ENCODE measurements around the gene ARHGEF28.

Gene ARHGEF28

DNA sequence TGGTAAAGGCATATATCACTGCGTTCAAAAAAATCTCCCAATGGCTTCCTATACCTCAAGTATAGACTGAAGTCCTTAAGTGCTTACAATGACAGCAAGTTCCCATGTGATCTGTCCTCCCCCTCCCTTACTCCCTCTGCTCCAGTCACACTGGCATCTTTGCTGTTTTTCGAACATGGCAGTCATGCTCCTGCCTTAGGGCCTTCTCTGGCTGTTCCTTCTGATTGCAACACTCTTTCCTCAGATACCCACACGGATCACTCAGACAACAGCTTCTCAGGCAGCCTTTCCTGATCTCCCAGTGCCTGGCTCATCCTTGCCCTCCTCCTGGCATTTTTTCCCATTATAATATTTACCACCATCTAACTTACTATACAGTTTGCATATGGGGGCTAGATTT, 232.8 kb downstream of the ARHGEF28 start:
- Histone ChIP-seq H3K9ac (ENCODE audit: low read depth, low read length) (no peak overlapping the region), H3K27ac (ENCODE audit: low read length) (no peak overlapping the region), H3K27me3 (ENCODE audit: insufficient read depth, low read length) (no peaks in the 10 kb centered on the region), H3K9me3 (ENCODE audit: insufficient read depth, low read depth, low read length) (no peaks in the 10 kb centered on the region), H3K4me3 (ENCODE audit: low read length) (no peak overlapping the region), H3K4me1 (ENCODE audit: insufficient read depth, low read length) (no peaks in the 10 kb centered on the region), H3K36me3 (ENCODE audit: insufficient read depth, low read depth, low read length) (no peaks in the 10 kb centered on the region)

DNA sequence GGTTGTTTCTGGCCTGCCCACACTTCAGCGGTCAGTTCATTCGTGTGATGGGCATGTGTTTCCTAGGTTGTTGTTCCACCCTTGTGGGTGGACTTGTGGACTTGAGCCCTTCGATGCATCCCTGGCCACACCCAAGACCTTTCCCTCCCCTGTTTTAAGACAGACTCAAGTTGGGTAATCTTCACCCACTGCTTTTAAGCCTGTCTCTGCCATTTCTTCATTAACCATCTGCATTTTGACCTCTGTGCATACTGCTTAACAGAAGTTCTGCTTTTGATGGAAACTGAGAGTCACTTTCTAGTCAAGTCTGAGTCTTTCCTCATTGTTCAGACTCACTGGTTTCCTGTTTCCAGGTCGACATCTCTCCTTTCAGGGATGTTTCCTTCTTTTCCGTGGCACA, 233.7 kb downstream of the ARHGEF28 start:
- no peak overlapping the region for H3K4me3 ChIP-seq (ENCODE audit: low read length)
- no peak overlapping the region for H3K27ac ChIP-seq (ENCODE audit: low read length)
- no peaks in the 10 kb centered on the region for H3K4me1 ChIP-seq (ENCODE audit: insufficient read depth, low read length)

DNA sequence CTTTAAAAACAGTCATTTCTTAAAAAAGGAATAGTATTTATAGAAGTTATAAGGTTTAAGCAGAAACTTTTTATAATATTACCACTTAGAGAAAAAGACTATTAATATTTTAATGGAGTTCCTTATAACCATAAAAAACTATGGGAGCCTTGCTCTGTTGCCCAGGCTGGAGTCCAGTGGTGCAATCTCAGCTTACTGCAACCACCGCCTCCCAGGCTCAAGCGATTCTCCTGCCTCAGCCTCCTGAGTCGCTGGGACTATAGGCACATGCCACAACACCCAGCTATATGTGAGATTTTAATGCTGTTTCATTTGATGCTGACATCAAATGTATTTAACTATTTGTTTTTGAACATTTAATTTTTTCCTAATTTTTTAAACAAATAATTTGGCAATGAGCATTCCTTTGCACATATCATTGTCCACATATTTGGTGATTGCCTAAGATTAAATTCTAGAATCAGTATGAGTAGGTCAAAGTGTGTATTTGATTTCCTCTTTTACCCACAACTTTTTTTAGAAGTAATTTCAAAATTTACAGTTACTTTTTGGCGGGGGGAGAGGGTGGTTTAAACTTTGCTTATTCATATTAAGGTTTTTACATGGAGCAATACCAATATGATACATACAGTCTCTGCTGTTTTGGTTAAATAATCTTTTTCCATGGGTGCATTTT, 235.5 kb downstream of the ARHGEF28 start:
- Histone ChIP-seq H3K9ac (ENCODE audit: low read depth, low read length) (no peak overlapping the region), H3K9me3 (ENCODE audit: insufficient read depth, low read depth, low read length) (no peaks in the 10 kb centered on the region), H3K36me3 (ENCODE audit: insufficient read depth, low read depth, low read length) (no peaks in the 10 kb centered on the region), H3K4me3 (ENCODE audit: low read length) (no peak overlapping the region), H3K27ac (ENCODE audit: low read length) (no peak overlapping the region), H3K4me1 (ENCODE audit: insufficient read depth, low read length) (no peaks in the 10 kb centered on the region), H3K27me3 (ENCODE audit: insufficient read depth, low read length) (no peaks in the 10 kb centered on the region)

More for the DNA sequence above, 233.7 kb downstream of the ARHGEF28 start:
- Histone ChIP-seq H3K9me3 (ENCODE audit: insufficient read depth, low read depth, low read length) (no peaks in the 10 kb centered on the region), H3K36me3 (ENCODE audit: insufficient read depth, low read depth, low read length) (no peaks in the 10 kb centered on the region), H3K9ac (ENCODE audit: low read depth, low read length) (no peak overlapping the region), H3K27me3 (ENCODE audit: insufficient read depth, low read length) (no peaks in the 10 kb centered on the region)

- no peak overlapping the region for H3K27ac ChIP-seq (ENCODE audit: low read length)
- no peaks in the 10 kb centered on the region for H3K4me1 ChIP-seq (ENCODE audit: insufficient read depth, low read length)
- H3K36me3 ChIP-seq (ENCODE audit: insufficient read depth, low read depth, low read length), result no peaks in the 10 kb centered on the region
- no peaks in the 10 kb centered on the region for H3K9me3 ChIP-seq (ENCODE audit: insufficient read depth, low read depth, low read length)
- no peak overlapping the region for H3K4me3 ChIP-seq (ENCODE audit: low read length)
- H3K9ac ChIP-seq (ENCODE audit: low read depth, low read length), result no peak overlapping the region
- H3K27me3 ChIP-seq (ENCODE audit: insufficient read depth, low read length), result no peaks in the 10 kb centered on the region
These were observed 236.8 kb downstream of the ARHGEF28 start for GRCh38 chr5:73862796-73863195.

DNA sequence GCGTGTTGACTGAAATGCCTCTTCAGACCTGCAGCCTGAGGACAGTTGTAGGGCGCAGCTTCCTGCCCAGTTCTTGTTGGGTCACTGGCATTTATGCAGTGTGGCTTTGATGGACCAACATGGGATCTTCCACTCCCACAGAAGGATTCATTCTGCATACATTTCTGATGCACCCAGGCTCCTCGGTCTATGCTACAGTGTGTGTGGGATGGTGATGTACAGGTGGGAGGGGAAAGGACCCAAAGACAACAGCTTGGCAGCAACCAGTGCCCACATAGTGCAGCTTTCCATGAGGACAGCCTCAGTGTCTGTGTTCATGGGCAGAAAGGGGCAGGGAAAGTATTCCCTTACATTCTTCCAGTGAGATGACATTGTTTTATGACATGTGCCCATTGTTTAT, 237.9 kb downstream of the ARHGEF28 start:
- Histone ChIP-seq H3K4me3 (ENCODE audit: low read length) (no peak overlapping the region), H3K27me3 (ENCODE audit: insufficient read depth, low read length) (no peaks in the 10 kb centered on the region), H3K4me1 (ENCODE audit: insufficient read depth, low read length) (no peaks in the 10 kb centered on the region), H3K9me3 (ENCODE audit: insufficient read depth, low read depth, low read length) (no peaks in the 10 kb centered on the region), H3K9ac (ENCODE audit: low read depth, low read length) (no peak overlapping the region), H3K27ac (ENCODE audit: low read length) (no peak overlapping the region), H3K36me3 (ENCODE audit: insufficient read depth, low read depth, low read length) (no peaks in the 10 kb centered on the region)

- H3K36me3 ChIP-seq (ENCODE audit: insufficient read depth, low read depth, low read length), result no peaks in the 10 kb centered on the region
- H3K4me1 ChIP-seq (ENCODE audit: insufficient read depth, low read length), result no peaks in the 10 kb centered on the region
- H3K9me3 ChIP-seq (ENCODE audit: insufficient read depth, low read depth, low read length), result no peaks in the 10 kb centered on the region
- no peak overlapping the region for H3K27ac ChIP-seq (ENCODE audit: low read length)
- no peak overlapping the region for H3K9ac ChIP-seq (ENCODE audit: low read depth, low read length)
- H3K4me3 ChIP-seq (ENCODE audit: low read length), result no peak overlapping the region
- H3K27me3 ChIP-seq (ENCODE audit: insufficient read depth, low read length), result no peaks in the 10 kb centered on the region
These were observed 239.3 kb downstream of the ARHGEF28 start for GRCh38 chr5:73865315-73865714.

DNA sequence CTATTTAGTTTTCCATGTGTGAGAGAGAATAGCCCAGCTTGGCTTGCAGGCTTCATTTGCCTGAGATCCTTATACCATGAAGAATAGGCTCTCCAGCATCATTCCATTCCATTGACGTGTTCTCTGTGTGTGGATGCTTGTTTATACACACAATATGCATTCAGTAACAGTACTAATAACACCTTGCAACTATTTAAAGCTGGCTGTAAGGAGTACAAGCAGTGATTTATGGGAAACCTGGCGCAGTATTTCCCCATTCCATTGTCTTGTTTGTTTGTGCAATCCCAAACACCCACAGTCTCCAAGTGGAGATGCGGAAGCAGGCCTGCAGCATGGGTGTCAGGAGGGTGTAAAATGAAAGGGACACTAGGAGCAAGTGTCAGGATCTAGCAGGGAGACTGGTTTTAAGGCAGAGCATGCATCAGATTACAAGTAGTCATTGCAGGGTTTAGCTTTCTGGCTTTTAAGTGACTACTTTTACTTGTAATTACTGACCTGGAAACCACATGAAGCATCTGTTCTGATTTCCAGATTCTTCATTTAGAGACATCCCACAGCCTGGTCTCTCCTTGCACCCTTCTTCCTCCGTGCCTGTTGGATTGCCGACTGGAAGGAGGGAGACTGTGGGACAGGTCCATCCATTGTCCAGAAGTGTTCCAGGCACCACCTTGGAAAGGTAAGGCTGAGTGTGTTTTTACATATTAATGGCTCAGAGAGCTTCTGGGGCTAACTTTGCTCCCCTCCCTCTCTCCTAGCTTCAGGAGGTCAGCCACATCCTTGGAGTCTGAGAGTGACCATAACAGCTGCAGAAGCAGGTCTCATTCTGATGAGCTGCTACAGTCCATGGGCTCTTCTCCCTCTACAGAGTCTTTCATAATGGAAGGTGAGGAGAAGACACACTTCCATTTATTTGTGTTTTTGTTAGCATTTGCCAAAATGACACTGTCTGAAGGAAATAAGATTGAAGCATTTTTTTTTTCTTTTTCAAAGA, 241.6 kb downstream of the ARHGEF28 start:
- no peaks in the 10 kb centered on the region for H3K36me3 ChIP-seq (ENCODE audit: insufficient read depth, low read depth, low read length)
- H3K9me3 ChIP-seq (ENCODE audit: insufficient read depth, low read depth, low read length), result no peaks in the 10 kb centered on the region
- no peaks in the 10 kb centered on the region for H3K4me1 ChIP-seq (ENCODE audit: insufficient read depth, low read length)
- no peak overlapping the region for H3K4me3 ChIP-seq (ENCODE audit: low read length)
- H3K27me3 ChIP-seq (ENCODE audit: insufficient read depth, low read length), result no peaks in the 10 kb centered on the region
- no peak overlapping the region for H3K27ac ChIP-seq (ENCODE audit: low read length)
- H3K9ac ChIP-seq (ENCODE audit: low read depth, low read length), result no peak overlapping the region

DNA sequence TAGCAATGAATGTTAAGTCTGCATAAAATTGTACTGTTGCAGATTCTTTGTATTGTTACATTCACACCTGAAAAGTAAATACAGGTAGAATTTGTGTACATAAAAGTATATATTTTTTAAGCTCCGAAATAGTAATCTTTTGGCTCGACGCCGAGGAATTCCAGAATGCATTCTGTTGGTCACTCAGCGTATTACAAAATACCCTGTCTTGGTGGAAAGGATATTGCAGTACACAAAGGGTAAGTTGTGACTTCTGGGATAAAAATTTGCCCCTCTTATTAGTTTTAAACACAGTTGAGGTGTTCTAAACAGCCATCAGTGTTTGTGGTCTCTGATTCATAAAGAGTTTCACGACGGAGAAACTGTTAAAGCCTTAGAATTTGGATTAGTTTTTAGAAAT, 257.6 kb downstream of the ARHGEF28 start:
- H3K4me1 ChIP-seq (ENCODE audit: insufficient read depth, low read length), result no peaks in the 10 kb centered on the region

GRCh38 chr5:73887688-73888087, 261.7 kb downstream of the ARHGEF28 start:
- no peaks in the 10 kb centered on the region for H3K4me1 ChIP-seq (ENCODE audit: insufficient read depth, low read length)
- no peaks in the 10 kb centered on the region for H3K36me3 ChIP-seq (ENCODE audit: insufficient read depth, low read depth, low read length)
- H3K4me3 ChIP-seq (ENCODE audit: low read length), result no peak overlapping the region
- no peaks in the 10 kb centered on the region for H3K9me3 ChIP-seq (ENCODE audit: insufficient read depth, low read depth, low read length)
- no peaks in the 10 kb centered on the region for H3K27me3 ChIP-seq (ENCODE audit: insufficient read depth, low read length)
- no peak overlapping the region for H3K9ac ChIP-seq (ENCODE audit: low read depth, low read length)
- H3K27ac ChIP-seq (ENCODE audit: low read length), result no peak overlapping the region

More for the DNA sequence above, 257.6 kb downstream of the ARHGEF28 start:
- no peaks in the 10 kb centered on the region for H3K27me3 ChIP-seq (ENCODE audit: insufficient read depth, low read length)
- H3K36me3 ChIP-seq (ENCODE audit: insufficient read depth, low read depth, low read length), result no peaks in the 10 kb centered on the region
- H3K4me3 ChIP-seq (ENCODE audit: low read length), result no peak overlapping the region
- peaks cover 5% of the 10 kb centered on the region; the same call in 1 of the 2 replicates for H3K9me3 ChIP-seq (ENCODE audit: insufficient read depth, low read depth, low read length)
- no peak overlapping the region for H3K27ac ChIP-seq (ENCODE audit: low read length)
- no peak overlapping the region for H3K9ac ChIP-seq (ENCODE audit: low read depth, low read length)

- H3K27ac ChIP-seq (ENCODE audit: low read length), result no peak overlapping the region
- no peaks in the 10 kb centered on the region for H3K4me1 ChIP-seq (ENCODE audit: insufficient read depth, low read length)
- no peak overlapping the region for H3K4me3 ChIP-seq (ENCODE audit: low read length)
- H3K9ac ChIP-seq (ENCODE audit: low read depth, low read length), result no peak overlapping the region
- no peaks in the 10 kb centered on the region for H3K9me3 ChIP-seq (ENCODE audit: insufficient read depth, low read depth, low read length)
- no peaks in the 10 kb centered on the region for H3K36me3 ChIP-seq (ENCODE audit: insufficient read depth, low read depth, low read length)
- no peaks in the 10 kb centered on the region for H3K27me3 ChIP-seq (ENCODE audit: insufficient read depth, low read length)
These were observed 264.6 kb downstream of the ARHGEF28 start for GRCh38 chr5:73890569-73890968.

DNA sequence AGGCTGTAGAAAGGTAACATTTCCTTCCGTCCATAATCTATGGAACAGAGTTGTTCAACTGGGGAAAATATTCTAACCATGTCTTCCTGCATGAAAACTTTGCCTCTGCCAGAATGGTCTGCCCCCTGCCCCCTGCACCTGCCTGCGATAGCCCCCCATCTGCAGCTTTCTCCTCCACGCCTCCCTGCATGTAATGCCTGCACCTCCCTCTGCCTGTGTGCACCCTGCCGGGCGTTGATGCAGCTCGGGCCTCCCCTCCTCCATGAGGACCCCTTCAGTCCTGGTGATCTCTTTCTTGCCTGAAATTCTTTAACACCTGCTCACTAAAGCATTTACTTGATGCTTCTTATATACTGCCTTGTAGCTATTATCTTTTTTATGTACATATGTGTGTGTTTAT, 266.2 kb downstream of the ARHGEF28 start:
- Histone ChIP-seq H3K9me3 (ENCODE audit: insufficient read depth, low read depth, low read length) (no peaks in the 10 kb centered on the region), H3K4me1 (ENCODE audit: insufficient read depth, low read length) (no peaks in the 10 kb centered on the region), H3K27ac (ENCODE audit: low read length) (no peak overlapping the region), H3K4me3 (ENCODE audit: low read length) (no peak overlapping the region), H3K27me3 (ENCODE audit: insufficient read depth, low read length) (no peaks in the 10 kb centered on the region), H3K9ac (ENCODE audit: low read depth, low read length) (no peak overlapping the region), H3K36me3 (ENCODE audit: insufficient read depth, low read depth, low read length) (no peaks in the 10 kb centered on the region)

DNA sequence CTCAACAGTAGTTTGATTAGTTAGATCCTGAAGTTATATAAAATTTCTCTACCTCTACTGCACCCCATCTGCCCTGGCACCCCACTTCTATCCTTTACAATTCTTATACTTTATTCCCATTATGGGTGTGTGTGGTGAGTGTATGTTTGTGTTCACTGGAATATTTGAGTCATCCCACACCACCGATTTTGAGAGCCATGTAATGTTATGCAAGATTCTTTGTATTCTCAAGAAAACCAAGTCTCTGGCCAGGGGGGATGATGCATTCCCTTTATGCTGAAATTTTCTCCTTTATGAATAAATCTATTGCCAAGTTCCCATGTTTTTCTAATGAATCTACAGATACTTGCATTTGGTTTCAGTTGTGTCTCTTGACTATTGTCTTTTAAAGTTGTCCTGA, 266.8 kb downstream of the ARHGEF28 start:
- Histone ChIP-seq H3K4me3 (ENCODE audit: low read length) (no peak overlapping the region), H3K27me3 (ENCODE audit: insufficient read depth, low read length) (no peaks in the 10 kb centered on the region), H3K4me1 (ENCODE audit: insufficient read depth, low read length) (no peaks in the 10 kb centered on the region), H3K27ac (ENCODE audit: low read length) (no peak overlapping the region), H3K36me3 (ENCODE audit: insufficient read depth, low read depth, low read length) (no peaks in the 10 kb centered on the region), H3K9me3 (ENCODE audit: insufficient read depth, low read depth, low read length) (no peaks in the 10 kb centered on the region), H3K9ac (ENCODE audit: low read depth, low read length) (no peak overlapping the region)
